Activated CD8-positive, alpha-beta memory T cell treated with anti-CD3 and anti-CD28 coated beads, Interleukin-2, amount 10 ng/mL, durations not matched to agents 7 days and 5 days (primary cell): Measurements from ENCODE around the gene DACT1. TPM values are rescaled to one million over a fixed set of nuclear protein-coding genes. Genes with fewer than 3 reads are reported as not detected.
A peak's percentile ranks its signal among the peaks of the same experiment; 100 is the strongest.

Experiments
- ATAC-seq: fragments of 150-1000 bp; cut with Tn5 transposase; one replicate; pipeline ENCODE4 v1.10.0; 2021; ENCODE audit warnings: moderate library complexity
- CTCF ChIA-PET: fragments of 350-600 bp; sonication (Branson Sonifier 250); formaldehyde crosslinking; loops from one replicate; lab custom pipeline; 2021; ENCODE audit warnings: antibody characterized with exemption; lab: Charles Lee
- DNase-seq: peaks from one replicate; pipeline ENCODE4 v3.0.0-alpha.2; 2020
- H3K27ac Mint-ChIP-seq: one replicate; pipeline ENCODE4 v1.8.0; 2021; ENCODE audit warnings: mild to moderate bottlenecking, mixed read lengths
- H3K27me3 Mint-ChIP-seq: one replicate; pipeline ENCODE4 v1.8.0; 2021; ENCODE audit warnings: mixed read lengths
- H3K36me3 Mint-ChIP-seq: one replicate; pipeline ENCODE4 v1.8.0; 2021; ENCODE audit warnings: mild to moderate bottlenecking, mixed read lengths
- H3K4me1 Mint-ChIP-seq: one replicate; pipeline ENCODE4 v1.8.0; 2021; ENCODE audit warnings: mixed read lengths
- H3K4me3 Mint-ChIP-seq: one replicate; pipeline ENCODE4 v1.8.0; 2021; ENCODE audit warnings: mild to moderate bottlenecking, moderate library complexity, mixed read lengths
- H3K9me3 Mint-ChIP-seq: one replicate; pipeline ENCODE4 v1.8.0; 2022; ENCODE audit warnings: low read depth, mixed read lengths
- total RNA-seq, 2 experiments: library from RNA; stranded (reverse); gene quantifications; one replicate each; pipeline ENCODE4 v1.2.3, GENCODE V29; 2021

Gene DACT1
- total RNA-seq, 2 experiments from 2014 or later = 0.21 TPM; not detected in 1

DNA sequence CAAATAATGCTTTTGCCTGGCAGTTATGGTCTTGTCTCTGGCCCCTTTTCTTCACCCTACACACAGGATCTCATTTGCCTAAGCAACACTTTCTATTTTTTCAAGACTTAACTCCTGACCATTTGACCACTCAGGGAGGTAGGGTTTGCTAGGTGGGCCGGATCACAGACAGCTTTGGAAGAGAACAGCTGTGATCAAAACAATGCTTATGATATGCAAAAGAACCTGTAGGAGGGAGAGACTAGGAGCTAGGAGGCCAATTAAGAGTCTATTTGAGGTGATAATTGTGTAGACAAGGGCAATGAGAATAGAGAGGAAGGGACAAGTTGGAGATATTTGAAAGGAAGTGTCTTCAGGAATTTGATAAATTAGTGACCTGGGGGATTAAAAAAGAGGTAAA lies 12.3 kb upstream of the DACT1 start:
- DNase-seq (no peak), ATAC-seq (no peak)
- CTCF ChIA-PET = interaction anchor here (0.6 kb wide), 1 partner anchor 12 kb away, joined by 3 read pairs; no protein-coding TSS in a partner anchor
- H3K4me1 Mint-ChIP-seq = peaks cover 2% of the 10 kb centered on the region
- no peak overlapping the region for H3K4me3 Mint-ChIP-seq
- H3K27ac Mint-ChIP-seq = no peak overlapping the region
- no peaks in the 10 kb centered on the region for H3K36me3 Mint-ChIP-seq
- H3K27me3 Mint-ChIP-seq = peaks cover 15% of the 10 kb centered on the region
- H3K9me3 Mint-ChIP-seq = no peaks in the 10 kb centered on the region

DNA sequence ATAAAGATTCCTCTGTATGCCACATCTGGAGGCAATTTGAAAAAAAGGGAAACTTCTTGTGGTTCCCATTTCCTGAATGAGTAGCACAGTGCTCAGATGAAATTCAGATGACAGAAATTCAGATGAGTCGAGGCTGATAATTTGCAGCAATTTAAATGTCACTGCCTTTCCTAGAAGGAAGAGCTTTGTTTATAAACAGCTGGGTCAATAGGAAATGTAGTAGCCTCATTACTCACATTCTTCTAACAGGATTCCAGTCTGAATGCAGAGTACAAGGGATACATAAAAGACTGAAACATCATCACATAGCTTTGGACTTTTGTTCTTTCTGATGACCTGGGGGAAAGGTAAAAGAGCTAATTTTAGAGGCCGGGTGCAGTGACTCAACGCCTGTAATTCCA lies 11.3 kb upstream of the DACT1 start:
- no peaks in the 10 kb centered on the region for H3K36me3 Mint-ChIP-seq
- ATAC-seq (no peak), DNase-seq (no peak)
- H3K27me3 Mint-ChIP-seq = peaks cover 17% of the 10 kb centered on the region
- H3K27ac Mint-ChIP-seq = no peak overlapping the region
- no peaks in the 10 kb centered on the region for H3K9me3 Mint-ChIP-seq
- CTCF ChIA-PET = no interaction called here
- H3K4me3 Mint-ChIP-seq = no peak overlapping the region
- H3K4me1 Mint-ChIP-seq = peaks cover 2% of the 10 kb centered on the region

DNA sequence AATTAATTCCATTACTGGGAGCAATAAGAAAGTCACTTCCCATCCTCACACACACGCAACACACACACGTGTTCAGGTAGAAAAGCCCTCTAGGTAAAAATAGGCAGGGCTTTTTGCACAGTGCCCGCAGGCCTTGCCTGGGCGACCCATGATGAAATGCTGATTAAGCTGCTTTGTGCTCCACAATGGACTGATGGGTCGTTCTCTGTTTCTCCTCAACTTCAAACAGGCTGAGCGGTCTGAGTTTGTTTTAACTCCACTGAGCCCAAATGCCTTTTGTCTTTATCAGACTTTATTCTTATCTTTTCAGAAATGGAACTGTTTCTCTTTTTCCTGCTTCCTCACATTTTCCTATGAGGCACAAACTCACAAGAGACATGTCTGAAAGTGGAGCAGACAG lies 9.4 kb upstream of the DACT1 start:
- DNase-seq (no peak), ATAC-seq (no peak)
- H3K4me3 Mint-ChIP-seq = no peak overlapping the region
- no peak overlapping the region for H3K27ac Mint-ChIP-seq
- H3K27me3 Mint-ChIP-seq = peaks cover 25% of the 10 kb centered on the region
- H3K9me3 Mint-ChIP-seq = no peaks in the 10 kb centered on the region
- CTCF ChIA-PET = no interaction called here
- peaks cover 2% of the 10 kb centered on the region for H3K4me1 Mint-ChIP-seq
- no peaks in the 10 kb centered on the region for H3K36me3 Mint-ChIP-seq

DNA sequence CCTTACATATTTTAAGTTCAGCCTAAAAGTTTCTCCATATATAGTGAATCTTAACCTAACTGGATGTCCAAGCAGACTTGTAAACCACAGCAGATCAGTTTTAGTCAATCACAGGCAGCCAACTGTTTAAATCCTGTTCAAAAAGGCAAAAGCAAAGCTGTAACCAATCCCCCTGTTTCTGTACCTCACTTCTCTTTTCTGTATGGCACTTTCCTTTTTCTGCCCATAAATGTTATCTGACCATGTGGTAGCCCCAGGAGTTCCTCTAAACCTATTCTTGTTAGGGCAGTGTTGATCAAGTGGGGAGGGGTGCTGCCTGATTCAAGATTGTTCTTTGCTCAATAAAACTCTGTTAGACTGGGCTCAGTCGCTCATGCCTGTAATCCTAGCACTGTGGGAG lies 8.5 kb upstream of the DACT1 start:
- no peak overlapping the region for H3K4me3 Mint-ChIP-seq
- CTCF ChIA-PET = no interaction called here
- H3K9me3 Mint-ChIP-seq = no peaks in the 10 kb centered on the region
- H3K4me1 Mint-ChIP-seq = peaks cover 2% of the 10 kb centered on the region
- no peaks in the 10 kb centered on the region for H3K36me3 Mint-ChIP-seq
- ATAC-seq = no peak
- DNase-seq = no peak
- H3K27ac Mint-ChIP-seq = no peak overlapping the region
- peaks cover 32% of the 10 kb centered on the region for H3K27me3 Mint-ChIP-seq

DNA sequence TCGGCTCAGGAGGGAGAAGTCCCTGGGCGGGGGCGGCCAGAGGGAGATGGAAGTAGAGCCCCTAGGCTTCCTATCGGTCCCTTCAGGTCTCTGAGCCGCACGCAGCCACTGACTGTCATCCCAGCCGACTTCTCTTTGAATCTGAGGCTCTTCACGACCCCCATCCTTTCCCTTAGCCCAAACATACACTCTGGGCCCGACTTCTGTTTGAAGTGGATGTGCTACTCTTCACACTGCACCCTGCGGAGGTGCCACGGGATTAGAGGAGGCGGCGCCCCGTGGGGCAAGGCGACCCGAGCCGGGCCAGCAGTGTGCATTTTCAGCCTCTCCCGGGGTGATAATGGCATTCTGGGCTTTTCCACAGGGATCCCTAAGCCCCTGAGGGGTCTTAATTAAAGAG lies 6.0 kb upstream of the DACT1 start:
- H3K27ac Mint-ChIP-seq = no peak overlapping the region
- H3K36me3 Mint-ChIP-seq = no peaks in the 10 kb centered on the region
- H3K4me3 Mint-ChIP-seq = no peak overlapping the region
- CTCF ChIA-PET = no interaction called here
- ATAC-seq = no peak
- peaks cover 48% of the 10 kb centered on the region for H3K27me3 Mint-ChIP-seq
- no peaks in the 10 kb centered on the region for H3K4me1 Mint-ChIP-seq
- no peak for DNase-seq
- no peaks in the 10 kb centered on the region for H3K9me3 Mint-ChIP-seq

DNA sequence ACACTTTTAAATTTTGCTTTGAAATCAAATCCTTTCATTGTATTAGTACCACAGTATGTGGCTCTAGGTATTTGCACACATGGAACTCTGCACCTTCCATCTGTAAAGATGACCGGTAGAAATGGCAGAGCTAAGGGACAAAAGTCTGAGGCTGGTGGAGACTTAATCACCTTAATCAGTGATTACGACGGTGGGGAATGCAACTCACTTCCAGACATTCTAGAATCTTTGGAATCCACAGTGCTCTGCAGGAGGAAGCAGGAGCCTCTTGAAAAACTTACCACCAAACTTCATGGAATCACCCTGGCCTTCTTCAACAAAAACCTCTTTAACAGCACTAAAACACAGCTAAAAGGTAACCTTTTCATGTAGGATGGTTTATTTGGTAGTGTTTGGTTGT lies 3.9 kb upstream of the DACT1 start:
- Mint-ChIP-seq H3K36me3 (no peaks in the 10 kb centered on the region), H3K9me3 (no peaks in the 10 kb centered on the region), H3K27me3 (peaks cover 58% of the 10 kb centered on the region), H3K4me3 (no peak overlapping the region), H3K4me1 (peaks cover 10% of the 10 kb centered on the region), H3K27ac (no peak overlapping the region)
- CTCF ChIA-PET = no interaction called here
- ATAC-seq (no peak), DNase-seq (no peak)

DNA sequence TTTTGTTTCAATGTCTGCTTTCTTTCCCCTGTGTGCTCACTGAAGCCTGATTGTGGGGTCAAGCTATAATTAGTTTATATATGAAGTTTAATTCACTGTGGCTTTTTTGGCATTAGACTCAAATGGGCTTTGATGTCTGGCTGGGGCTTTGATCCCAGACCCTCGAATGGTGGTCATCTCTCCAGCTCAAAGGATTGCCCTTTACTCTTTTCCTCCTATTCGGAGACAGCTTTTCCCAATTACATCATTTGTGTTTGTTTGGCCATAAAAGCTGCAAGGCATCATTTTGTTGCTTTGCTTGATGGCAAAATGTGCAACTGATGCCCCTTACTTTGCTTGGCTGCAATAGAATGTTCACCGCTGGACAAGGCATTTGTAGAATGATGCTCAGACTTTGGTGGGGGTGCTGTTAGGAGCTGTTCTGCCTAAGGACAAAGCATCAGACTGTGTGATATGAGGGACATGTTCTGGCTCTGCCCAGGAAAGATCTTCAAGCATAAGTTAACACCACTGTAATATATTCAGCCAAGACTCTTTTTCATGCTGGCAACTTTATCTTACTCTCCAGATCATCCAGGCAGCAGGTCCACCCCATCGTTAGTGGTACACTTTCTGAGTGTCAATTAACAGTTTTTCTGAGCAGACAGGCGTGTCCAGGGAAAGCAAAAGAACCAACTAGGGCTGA lies 3.2 kb upstream of the DACT1 start:
- DNase-seq = no peak
- peaks cover 61% of the 10 kb centered on the region for H3K27me3 Mint-ChIP-seq
- H3K27ac Mint-ChIP-seq = no peak overlapping the region
- CTCF ChIA-PET = no interaction called here
- H3K4me1 Mint-ChIP-seq = peaks cover 13% of the 10 kb centered on the region
- no peaks in the 10 kb centered on the region for H3K36me3 Mint-ChIP-seq
- no peak for ATAC-seq
- H3K4me3 Mint-ChIP-seq = no peak overlapping the region
- no peaks in the 10 kb centered on the region for H3K9me3 Mint-ChIP-seq

DNA sequence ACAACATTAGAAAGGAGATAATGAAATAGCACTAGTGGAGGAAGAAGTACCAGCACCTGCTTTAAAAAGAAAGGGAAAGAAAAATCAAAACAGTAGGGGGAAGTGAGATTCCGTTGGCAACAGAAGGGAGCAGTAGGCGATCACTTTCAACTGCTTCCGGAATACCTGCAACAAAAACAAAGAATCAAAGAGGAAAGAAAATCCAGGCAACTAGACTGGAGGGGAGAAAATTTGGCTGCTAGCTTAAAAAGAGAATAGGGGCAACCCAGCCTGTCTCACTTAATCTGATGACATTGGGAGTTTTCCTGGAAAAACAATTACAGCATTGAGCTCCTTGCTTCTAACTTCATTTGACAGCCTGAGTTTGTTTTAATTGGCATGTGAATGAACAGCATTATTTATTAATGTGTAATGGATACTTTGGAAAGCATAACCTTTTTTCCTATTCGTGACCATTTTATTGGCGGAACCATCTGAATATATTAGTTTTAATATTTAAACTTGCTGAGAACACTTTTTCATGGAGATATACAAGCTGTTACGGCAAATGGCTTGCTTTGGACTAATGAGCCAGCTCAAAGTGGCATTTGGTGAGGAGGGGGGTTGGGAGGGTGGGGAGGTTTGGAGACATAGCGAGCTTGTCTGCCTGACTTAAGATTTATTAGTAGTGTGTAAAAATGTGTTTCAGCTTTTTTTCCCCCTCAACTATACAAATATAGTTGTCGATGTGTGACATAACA lies 2.5 kb upstream of the DACT1 start:
- DNase-seq = no peak
- Mint-ChIP-seq H3K9me3 (no peaks in the 10 kb centered on the region), H3K27me3 (peaks cover 68% of the 10 kb centered on the region), H3K4me1 (peaks cover 13% of the 10 kb centered on the region), H3K27ac (no peak overlapping the region), H3K4me3 (no peak overlapping the region), H3K36me3 (no peaks in the 10 kb centered on the region)
- CTCF ChIA-PET = no interaction called here
- ATAC-seq = no peak

DNA sequence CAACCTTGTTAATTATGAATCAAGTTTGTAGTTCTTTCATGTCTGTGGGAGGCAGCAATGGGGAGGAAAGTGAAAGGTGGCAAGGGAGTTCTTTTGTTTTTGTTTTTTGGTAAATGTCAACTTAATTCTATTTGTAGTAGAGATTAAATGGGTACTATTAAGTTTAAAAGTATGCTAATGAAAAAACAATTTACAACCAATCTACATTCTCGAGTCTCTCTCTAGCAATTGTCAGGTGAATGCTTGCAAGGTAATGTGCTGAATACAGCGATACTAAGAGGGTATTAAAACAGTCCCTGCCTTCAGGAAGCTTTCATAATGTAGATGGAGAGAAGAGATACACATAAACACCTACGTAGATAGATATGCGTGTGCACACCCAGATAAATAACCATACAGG lies 1.6 kb upstream of the DACT1 start:
- H3K27me3 Mint-ChIP-seq = peaks cover 74% of the 10 kb centered on the region
- no peak for ATAC-seq
- no peak overlapping the region for H3K27ac Mint-ChIP-seq
- H3K4me3 Mint-ChIP-seq = no peak overlapping the region
- CTCF ChIA-PET = no interaction called here
- peaks cover 13% of the 10 kb centered on the region for H3K4me1 Mint-ChIP-seq
- DNase-seq = no peak
- no peaks in the 10 kb centered on the region for H3K9me3 Mint-ChIP-seq
- H3K36me3 Mint-ChIP-seq = no peaks in the 10 kb centered on the region

DNA sequence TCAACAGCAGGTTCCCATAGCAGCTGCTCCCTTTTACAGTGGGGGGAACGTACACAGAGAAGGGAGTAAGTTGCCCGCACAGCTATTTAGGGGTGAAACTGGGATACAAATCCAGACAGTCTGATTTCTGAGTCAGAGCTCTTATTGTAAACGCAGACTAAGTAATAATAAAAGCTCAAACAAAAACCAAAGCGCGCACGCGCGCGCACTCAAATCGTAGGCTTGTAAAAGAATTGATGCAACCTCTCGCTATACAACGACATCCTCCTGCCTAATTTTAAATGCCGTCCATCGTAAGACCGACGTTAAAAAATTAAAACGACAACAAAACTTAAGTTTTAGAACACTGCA lies 747 bp upstream of the DACT1 start:
- no peaks in the 10 kb centered on the region for H3K9me3 Mint-ChIP-seq
- peaks cover 13% of the 10 kb centered on the region for H3K4me1 Mint-ChIP-seq
- DNase-seq = no peak
- H3K36me3 Mint-ChIP-seq = no peaks in the 10 kb centered on the region
- no peak overlapping the region for H3K27ac Mint-ChIP-seq
- ATAC-seq = peak; percentile 4
- peaks cover 78% of the 10 kb centered on the region for H3K27me3 Mint-ChIP-seq
- peak overlapping the region; percentile 74 for H3K4me3 Mint-ChIP-seq
- CTCF ChIA-PET = interaction anchor here (1.0 kb wide), 1 partner anchor 12 kb away, joined by 3 read pairs; no protein-coding TSS in a partner anchor

DNA sequence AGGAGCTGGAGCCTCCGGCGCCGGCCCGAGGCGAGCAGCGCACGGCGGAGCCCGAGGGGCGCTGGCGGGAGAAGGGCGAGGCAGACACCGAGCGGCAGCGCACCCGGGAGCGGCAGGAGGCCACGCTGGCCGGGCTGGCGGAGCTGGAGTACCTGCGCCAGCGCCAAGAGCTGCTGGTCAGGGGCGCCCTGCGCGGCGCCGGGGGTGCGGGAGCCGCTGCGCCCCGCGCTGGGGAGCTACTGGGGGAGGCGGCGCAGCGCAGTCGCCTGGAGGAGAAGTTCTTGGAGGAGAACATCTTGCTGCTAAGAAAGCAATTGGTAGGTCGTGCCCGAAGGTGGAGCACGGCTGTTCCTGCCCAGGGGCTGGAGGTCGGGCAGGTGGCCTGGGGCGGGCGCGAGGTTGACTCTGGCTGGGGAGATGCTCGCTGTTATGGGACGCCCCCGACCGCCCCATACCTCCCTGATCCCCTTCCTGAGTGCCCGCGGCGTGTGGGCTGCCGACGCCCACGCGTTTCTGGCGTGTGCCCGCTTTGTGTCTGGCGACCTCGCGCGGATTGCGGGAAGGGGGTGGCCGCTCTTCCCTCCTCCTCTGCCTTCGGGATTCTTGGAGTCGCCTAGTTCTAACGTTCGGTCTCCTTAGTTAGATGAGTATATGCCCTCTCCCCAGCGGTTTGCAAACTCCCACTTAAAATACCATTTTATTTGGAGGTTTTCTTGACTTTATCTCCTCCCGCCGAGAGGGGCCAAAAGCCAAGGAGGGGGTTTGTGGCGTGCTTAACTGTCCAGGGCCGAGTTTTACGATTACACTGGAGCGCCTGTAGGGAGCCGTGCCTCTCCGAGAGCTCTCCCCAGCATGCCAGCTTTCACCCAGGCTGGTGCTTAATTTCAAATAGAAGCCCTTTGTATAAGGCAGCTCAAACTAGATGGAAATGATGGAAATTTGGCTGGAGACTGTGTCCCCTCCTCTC lies 752 bp downstream of the DACT1 start:
- H3K27ac Mint-ChIP-seq = no peak overlapping the region
- H3K36me3 Mint-ChIP-seq = no peaks in the 10 kb centered on the region
- no peak for DNase-seq
- ATAC-seq = peak; percentile 52
- H3K9me3 Mint-ChIP-seq = no peaks in the 10 kb centered on the region
- peak overlapping the region; percentile 42 for H3K4me3 Mint-ChIP-seq
- H3K27me3 Mint-ChIP-seq = peaks cover 76% of the 10 kb centered on the region
- peaks cover 13% of the 10 kb centered on the region for H3K4me1 Mint-ChIP-seq
- CTCF ChIA-PET = interaction anchor here (0.6 to 1.0 kb wide), 3 partner anchors 42 to 791 kb away, joined by 3 read pairs; no protein-coding TSS in a partner anchor

DNA sequence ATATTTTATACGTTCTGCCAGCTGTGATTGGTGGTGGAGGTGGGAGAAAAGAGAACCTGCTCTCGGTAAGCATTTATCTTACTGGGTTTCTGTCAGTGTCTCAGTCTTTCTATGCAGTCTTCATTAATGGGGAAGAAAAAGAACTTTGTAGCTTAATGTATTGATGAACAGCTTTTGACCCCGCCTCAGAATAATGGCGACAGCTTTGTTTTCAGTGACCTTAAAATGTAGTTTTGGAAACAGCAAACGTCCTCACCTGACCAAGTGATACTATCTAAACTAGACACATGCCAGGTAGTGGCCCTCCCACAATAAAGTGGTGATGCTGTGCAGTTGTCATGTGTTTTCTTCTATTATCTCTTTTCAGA lies 1.4 kb downstream of the DACT1 start:
- CTCF ChIA-PET = interaction anchor here (0.6 to 0.7 kb wide), 2 partner anchors 43 to 790 kb away, joined by 3 read pairs; no protein-coding TSS in a partner anchor
- ATAC-seq = no peak
- Mint-ChIP-seq H3K9me3 (no peaks in the 10 kb centered on the region), H3K27ac (no peak overlapping the region), H3K36me3 (no peaks in the 10 kb centered on the region), H3K4me1 (peaks cover 13% of the 10 kb centered on the region), H3K27me3 (peaks cover 71% of the 10 kb centered on the region), H3K4me3 (peak overlapping the region; percentile 8)
- no peak for DNase-seq

DNA sequence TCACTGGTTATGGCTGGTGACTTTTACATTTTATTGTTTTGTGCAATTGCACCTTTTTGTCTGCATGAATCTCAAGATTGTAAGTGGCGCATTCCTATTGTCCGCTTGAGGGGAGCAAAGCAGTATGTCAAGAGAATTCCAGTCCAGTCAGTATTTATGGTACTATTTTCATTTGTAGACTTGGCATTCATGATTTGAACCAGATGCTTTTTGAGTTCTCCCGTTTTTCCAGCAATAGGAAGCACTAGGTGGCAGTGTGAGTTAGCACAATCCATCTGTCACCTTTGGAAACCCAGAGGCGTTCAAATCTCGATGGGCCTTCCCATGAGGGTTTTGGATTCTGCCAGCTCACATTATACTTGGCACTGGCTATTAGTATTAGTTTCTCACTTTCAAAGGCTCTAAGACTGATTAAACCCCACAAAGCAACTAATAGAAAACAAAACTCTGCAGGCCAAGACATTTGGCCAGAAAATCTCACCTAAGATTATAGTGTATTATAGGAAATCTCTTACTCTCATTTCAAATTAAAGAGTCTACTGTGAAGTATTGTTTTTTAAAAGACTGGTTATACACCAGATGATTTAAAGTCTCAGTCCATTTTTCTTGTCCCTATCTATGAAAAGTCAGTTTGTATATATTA lies 2.2 kb downstream of the DACT1 start:
- H3K4me1 Mint-ChIP-seq = peaks cover 13% of the 10 kb centered on the region
- CTCF ChIA-PET = no interaction called here

More for the DNA sequence above, 2.2 kb downstream of the DACT1 start:
- DNase-seq = no peak
- Mint-ChIP-seq H3K27me3 (peaks cover 63% of the 10 kb centered on the region), H3K27ac (no peak overlapping the region), H3K36me3 (no peaks in the 10 kb centered on the region), H3K4me3 (peak overlapping the region; percentile 8), H3K9me3 (no peaks in the 10 kb centered on the region)
- ATAC-seq = no peak
